Measurements from ENCODE around the gene TRPC6. TPM values are rescaled to one million over a fixed set of nuclear protein-coding genes. Genes with fewer than 3 reads are reported as not detected.
A peak's percentile ranks its signal among the peaks of the same experiment; 100 is the strongest.

The TRPC6 gene
- total RNA-seq, 1 donor from 2014 or later = 0.79 TPM

DNA sequence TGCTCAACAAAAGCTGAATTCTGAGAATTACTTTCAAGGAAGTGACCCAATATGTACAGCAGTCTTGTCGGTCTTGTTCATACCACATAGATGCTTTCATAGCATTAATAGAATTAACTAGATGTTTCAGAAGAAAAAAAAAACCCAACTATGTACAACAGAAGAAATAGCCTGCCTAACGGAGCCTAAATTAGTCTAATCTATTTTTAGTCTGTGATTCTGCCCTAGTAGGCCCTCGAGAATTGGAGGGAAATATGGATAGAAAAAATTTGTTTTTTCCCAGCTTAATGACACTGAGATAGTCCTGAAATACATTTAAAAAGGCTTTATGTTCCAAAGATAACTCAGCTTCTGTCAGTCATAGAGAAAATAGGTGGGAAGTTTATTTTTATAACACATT is 17.1 kb upstream of the TRPC6 start:
- H3K4me3 ChIP-seq (ENCODE audit: low read depth, low read length) = no peak overlapping the region
- TF ChIP-seq, protein P1, sequence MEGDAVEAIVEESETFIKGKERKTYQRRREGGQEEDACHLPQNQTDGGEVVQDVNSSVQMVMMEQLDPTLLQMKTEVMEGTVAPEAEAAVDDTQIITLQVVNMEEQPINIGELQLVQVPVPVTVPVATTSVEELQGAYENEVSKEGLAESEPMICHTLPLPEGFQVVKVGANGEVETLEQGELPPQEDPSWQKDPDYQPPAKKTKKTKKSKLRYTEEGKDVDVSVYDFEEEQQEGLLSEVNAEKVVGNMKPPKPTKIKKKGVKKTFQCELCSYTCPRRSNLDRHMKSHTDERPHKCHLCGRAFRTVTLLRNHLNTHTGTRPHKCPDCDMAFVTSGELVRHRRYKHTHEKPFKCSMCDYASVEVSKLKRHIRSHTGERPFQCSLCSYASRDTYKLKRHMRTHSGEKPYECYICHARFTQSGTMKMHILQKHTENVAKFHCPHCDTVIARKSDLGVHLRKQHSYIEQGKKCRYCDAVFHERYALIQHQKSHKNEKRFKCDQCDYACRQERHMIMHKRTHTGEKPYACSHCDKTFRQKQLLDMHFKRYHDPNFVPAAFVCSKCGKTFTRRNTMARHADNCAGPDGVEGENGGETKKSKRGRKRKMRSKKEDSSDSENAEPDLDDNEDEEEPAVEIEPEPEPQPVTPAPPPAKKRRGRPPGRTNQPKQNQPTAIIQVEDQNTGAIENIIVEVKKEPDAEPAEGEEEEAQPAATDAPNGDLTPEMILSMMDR (IDR thresholded peaks at IDR 0.05; ENCODE audit: insufficient read depth, low read length, severe bottlenecking) = no peak
- H3K27me3 ChIP-seq (ENCODE audit: control insufficient read depth, insufficient read depth, low read length) = no peaks in the 10 kb centered on the region
- H3K36me3 ChIP-seq (ENCODE audit: control insufficient read depth, insufficient read depth, low read length) = no peaks in the 10 kb centered on the region
- DNase-seq (ENCODE audit: low read depth) = no peak
- no peak for FAIRE-seq

DNA sequence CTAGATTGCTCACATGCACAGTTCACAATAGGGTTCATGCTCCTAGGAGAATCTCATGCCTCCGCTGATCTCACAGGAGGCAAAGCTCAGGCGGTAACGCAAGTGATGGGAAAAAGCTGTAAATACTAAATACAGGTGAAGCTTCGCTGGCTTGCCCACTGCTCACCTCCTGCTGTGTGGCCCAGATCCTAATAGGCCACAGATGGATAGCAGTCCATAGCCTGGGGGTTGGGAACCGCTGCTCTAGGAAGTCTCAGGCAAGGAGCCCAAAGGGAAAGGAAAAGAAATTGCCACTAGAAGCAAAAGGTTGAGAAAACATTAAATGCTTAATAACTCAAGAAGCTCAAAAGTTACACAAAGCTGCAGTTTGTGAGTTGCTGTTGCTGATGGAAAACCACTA is 3.2 kb upstream of the TRPC6 start:
- H3K27me3 ChIP-seq (ENCODE audit: control insufficient read depth, insufficient read depth, low read length) = peaks cover 3% of the 10 kb centered on the region
- no peak for DNase-seq (ENCODE audit: low read depth)
- TF ChIP-seq, protein P1 (IDR thresholded peaks at IDR 0.05; ENCODE audit: insufficient read depth, low read length, severe bottlenecking) = no peak

DNA sequence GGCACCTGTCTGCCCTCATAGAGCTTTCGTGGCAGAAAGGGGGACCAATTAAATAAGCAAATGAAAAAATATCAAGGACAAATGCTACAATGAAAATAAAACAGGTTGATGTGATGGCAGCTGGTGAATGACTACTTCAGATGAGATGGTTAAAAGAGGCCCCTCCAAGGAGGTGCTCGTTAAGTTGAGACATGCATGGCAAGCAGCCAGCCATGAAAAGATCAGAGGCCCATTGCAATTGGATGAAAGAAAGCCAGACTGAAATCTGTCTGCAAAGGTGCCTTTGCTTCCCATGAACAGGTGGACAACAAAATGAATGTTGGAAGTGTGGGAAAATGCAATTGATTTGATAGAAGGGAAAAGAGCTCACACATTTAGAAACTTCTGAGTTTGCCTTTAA is 848 bp upstream of the TRPC6 start:
- TF ChIP-seq, protein P1 (IDR thresholded peaks at IDR 0.05; ENCODE audit: insufficient read depth, low read length, severe bottlenecking) = no peak
- DNase-seq (ENCODE audit: low read depth) (no peak), FAIRE-seq (no peak)
- H3K27me3 ChIP-seq (ENCODE audit: control insufficient read depth, insufficient read depth, low read length) = peaks cover 3% of the 10 kb centered on the region
- no peak overlapping the region for H3K4me3 ChIP-seq (ENCODE audit: low read depth, low read length)
- H3K36me3 ChIP-seq (ENCODE audit: control insufficient read depth, insufficient read depth, low read length) = no peaks in the 10 kb centered on the region

More for the DNA sequence above, 3.2 kb upstream of the TRPC6 start:
- Histone ChIP-seq H3K4me3 (ENCODE audit: low read depth, low read length) (no peak overlapping the region), H3K36me3 (ENCODE audit: control insufficient read depth, insufficient read depth, low read length) (no peaks in the 10 kb centered on the region)
- no peak for FAIRE-seq

DNA sequence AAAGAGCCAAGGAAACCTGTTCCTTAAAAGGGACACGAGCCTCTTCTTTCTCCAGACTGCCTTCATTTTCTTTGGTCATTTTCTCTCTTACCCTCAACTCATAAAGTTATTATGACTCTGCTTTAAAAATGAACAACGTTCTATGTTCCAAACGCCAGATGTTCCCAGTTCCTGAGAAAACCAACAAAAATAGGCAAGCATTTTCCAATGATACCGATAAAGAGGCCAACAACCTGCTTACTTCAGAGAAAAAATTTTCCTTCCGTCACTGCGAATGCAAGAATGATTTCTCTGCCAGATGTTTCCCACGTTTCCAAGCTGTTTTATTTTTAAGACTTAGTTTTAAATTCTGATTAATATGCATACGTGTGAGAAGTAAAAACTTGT is 315 bp upstream of the TRPC6 start:
- no peaks in the 10 kb centered on the region for H3K36me3 ChIP-seq (ENCODE audit: control insufficient read depth, insufficient read depth, low read length)
- no peak for DNase-seq (ENCODE audit: low read depth)
- TF ChIP-seq, protein P1 (IDR thresholded peaks at IDR 0.05; ENCODE audit: insufficient read depth, low read length, severe bottlenecking) = no peak
- no peak for FAIRE-seq
- H3K4me3 ChIP-seq (ENCODE audit: low read depth, low read length) = peak overlapping the region; percentile 62
- peaks cover 3% of the 10 kb centered on the region for H3K27me3 ChIP-seq (ENCODE audit: control insufficient read depth, insufficient read depth, low read length)

DNA sequence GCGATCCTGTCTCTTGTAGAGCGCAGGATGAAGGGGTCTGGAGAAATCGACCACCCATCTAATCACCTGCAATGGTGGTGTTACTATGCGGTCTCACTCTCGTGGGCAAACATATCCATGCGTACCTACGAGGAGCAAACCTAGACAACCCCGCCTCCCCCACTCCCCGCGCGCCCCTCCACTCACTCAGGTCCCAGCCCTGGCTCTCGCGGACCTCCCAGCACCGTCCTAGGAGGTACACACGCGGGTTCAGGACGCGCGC is 887 bp downstream of the TRPC6 start:
- peaks cover 3% of the 10 kb centered on the region for H3K27me3 ChIP-seq (ENCODE audit: control insufficient read depth, insufficient read depth, low read length)
- DNase-seq (ENCODE audit: low read depth) (no peak), FAIRE-seq (no peak)
- peak overlapping the region; percentile 62 for H3K4me3 ChIP-seq (ENCODE audit: low read depth, low read length)
- H3K36me3 ChIP-seq (ENCODE audit: control insufficient read depth, insufficient read depth, low read length) = no peaks in the 10 kb centered on the region
- TF ChIP-seq, protein P1 (IDR thresholded peaks at IDR 0.05; ENCODE audit: insufficient read depth, low read length, severe bottlenecking) = no peak

DNA sequence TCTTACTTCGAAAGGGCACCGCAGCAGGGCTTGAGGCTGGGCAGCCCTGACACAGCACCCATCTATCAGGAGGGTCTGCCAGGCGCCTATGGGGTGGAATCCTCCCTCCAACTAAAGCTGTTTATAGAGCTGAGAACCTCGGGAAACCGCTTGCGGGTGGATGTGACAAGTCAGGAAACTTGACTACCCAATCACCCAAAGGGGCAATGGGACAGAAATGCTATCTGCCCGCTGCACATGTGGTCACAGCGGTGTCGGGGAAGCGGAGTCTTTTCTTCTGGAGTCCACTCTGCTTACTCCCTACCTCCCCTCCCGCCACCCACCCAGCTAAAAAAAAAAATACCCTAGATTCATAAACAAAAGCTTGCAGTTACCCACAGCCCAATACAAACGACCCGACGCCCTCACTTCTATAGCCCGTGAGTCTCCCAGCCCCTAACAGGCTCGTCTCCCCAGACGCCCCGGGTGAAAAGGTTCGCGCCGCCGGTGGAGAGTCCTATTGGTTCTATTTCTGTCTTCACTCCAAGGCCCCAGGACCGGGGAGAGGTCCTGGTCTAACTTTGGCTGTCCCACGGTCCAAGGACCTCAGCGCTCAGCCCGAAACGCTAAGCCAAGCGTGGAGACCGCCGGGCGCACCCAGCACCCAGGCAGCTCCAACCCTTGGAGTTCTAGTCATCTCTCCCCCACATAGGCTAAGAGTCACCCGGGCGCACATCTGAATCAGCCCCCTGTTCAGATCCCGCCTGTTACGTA is 1.4 kb downstream of the TRPC6 start:
- TF ChIP-seq, protein P1 (IDR thresholded peaks at IDR 0.05; ENCODE audit: insufficient read depth, low read length, severe bottlenecking) = no peak
- FAIRE-seq (no peak), DNase-seq (ENCODE audit: low read depth) (peak; percentile 50)
- peaks cover 3% of the 10 kb centered on the region for H3K27me3 ChIP-seq (ENCODE audit: control insufficient read depth, insufficient read depth, low read length)
- no peaks in the 10 kb centered on the region for H3K36me3 ChIP-seq (ENCODE audit: control insufficient read depth, insufficient read depth, low read length)
- peak overlapping the region; percentile 62 for H3K4me3 ChIP-seq (ENCODE audit: low read depth, low read length)

Data from bronchial epithelial cell (primary cell).